Stimulated activated CD4-positive, alpha-beta T cell treated with anti-CD3 and anti-CD28 coated beads, Interleukin-15, amount 100 ng/mL, for 48 hours (primary cell): ENCODE data around the gene CLCNKA.

Experiments
- DNase-seq, 2 donors: peaks; one replicate each; pipeline ENCODE4 v3.0.0-alpha.2; 2020; ENCODE audit warnings: low read depth in 2 of 2

Gene CLCNKA

GRCh38 chr1:16063226-16063829 is 41.5 kb downstream of the CLCNKA start:
- DNase-seq, result no peak

GRCh38 chr1:16063921-16064320 is 42.1 kb downstream of the CLCNKA start:
- DNase-seq, result no peak

- DNase-seq, result no peak
These were observed 42.9 kb downstream of the CLCNKA start for GRCh38 chr1:16064536-16065268.

GRCh38 chr1:16065269-16065576 is 43.4 kb downstream of the CLCNKA start:
- no peak for DNase-seq

GRCh38 chr1:16066245-16066644 is 44.4 kb downstream of the CLCNKA start:
- no peak for DNase-seq

- no peak for DNase-seq
These were observed 45.4 kb downstream of the CLCNKA start for GRCh38 chr1:16067127-16067768.

- DNase-seq, result no peak
These were observed 46.1 kb downstream of the CLCNKA start for GRCh38 chr1:16067933-16068332.

GRCh38 chr1:16068356-16069270 is 46.8 kb downstream of the CLCNKA start:
- DNase-seq, result no peak

- no peak for DNase-seq
These were observed 49.0 kb downstream of the CLCNKA start for GRCh38 chr1:16070640-16071355.

- DNase-seq, result no peak
These were observed 49.8 kb downstream of the CLCNKA start for GRCh38 chr1:16071614-16072013.

GRCh38 chr1:16072095-16072494 is 50.3 kb downstream of the CLCNKA start:
- no peak for DNase-seq

GRCh38 chr1:16072616-16073484 is 51.0 kb downstream of the CLCNKA start:
- no peak for DNase-seq

- peak in 1 of 2 donors; percentile 11 for DNase-seq
These were observed 51.8 kb downstream of the CLCNKA start, which contains the start of gene FAM131C for GRCh38 chr1:16073490-16074119. Gene FAM131C (minus strand): TSS chr1:16073651. CDS start chr1:16073442, 209 bp downstream.

- DNase-seq, result no peak
These were observed 52.4 kb downstream of the CLCNKA start for GRCh38 chr1:16074217-16074616.

GRCh38 chr1:16075337-16076030 is 53.6 kb downstream of the CLCNKA start:
- DNase-seq, result no peak

GRCh38 chr1:16076031-16076864 is 54.4 kb downstream of the CLCNKA start:
- no peak for DNase-seq

- DNase-seq, result no peak
These were observed 55.0 kb downstream of the CLCNKA start for GRCh38 chr1:16076865-16077238.
